B cell (primary cell): ENCODE results near the gene TTYH3.

Source experiments
- EZH2 ChIP-seq: IDR thresholded peaks from 2 replicates; pipeline ENCODE4 v1.6.1; 2012; ENCODE audit warnings: borderline replicate concordance, low read depth, mild to moderate bottlenecking, moderate library complexity, low read length; ENCODE audit not compliant: insufficient read depth, poor library complexity, severe bottlenecking
- TF ChIP-seq, protein P1 (sequence below): fragments of 200-600 bp; IDR thresholded peaks from one replicate; pipeline ENCODE4 v1.8.0; 2022; ENCODE audit warnings: antibody characterized with exemption, mild to moderate bottlenecking

DNA sequence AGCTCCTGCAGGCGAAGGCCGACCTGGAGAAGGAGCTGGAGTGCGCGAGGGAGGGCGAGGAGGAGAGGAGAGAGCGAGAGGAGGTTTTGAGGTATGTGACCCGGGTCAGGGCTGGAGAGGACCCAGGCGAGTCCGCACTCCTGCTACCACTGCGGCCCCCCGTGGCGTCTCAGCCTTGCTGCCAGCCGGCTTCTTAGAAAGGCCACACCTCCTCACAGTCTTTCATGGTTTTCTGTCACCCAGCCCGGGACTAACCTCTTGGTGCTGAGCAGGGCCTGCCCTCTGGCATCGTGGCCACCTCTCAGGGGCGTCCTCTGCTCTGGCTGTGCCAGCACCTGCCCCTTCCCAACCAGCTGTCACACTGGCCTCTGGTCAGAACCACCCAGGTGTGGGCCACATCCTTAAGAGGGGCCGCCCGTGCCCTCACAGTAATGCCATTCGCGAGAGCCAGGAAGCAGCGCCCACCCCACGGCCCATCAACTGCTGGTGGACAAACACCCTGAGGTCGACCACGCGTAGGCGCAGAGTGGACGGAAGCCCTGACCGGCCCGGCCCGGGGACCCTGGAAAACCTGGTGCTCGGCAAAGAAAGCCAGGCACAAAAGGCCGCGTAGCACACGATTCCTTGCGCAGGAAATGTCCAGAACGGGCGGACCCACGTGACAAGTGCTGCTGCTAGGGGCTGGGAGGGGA, 38.6 kb upstream of the TTYH3 start:
- no peak for TF ChIP-seq EZH2
- TF ChIP-seq, protein P1, sequence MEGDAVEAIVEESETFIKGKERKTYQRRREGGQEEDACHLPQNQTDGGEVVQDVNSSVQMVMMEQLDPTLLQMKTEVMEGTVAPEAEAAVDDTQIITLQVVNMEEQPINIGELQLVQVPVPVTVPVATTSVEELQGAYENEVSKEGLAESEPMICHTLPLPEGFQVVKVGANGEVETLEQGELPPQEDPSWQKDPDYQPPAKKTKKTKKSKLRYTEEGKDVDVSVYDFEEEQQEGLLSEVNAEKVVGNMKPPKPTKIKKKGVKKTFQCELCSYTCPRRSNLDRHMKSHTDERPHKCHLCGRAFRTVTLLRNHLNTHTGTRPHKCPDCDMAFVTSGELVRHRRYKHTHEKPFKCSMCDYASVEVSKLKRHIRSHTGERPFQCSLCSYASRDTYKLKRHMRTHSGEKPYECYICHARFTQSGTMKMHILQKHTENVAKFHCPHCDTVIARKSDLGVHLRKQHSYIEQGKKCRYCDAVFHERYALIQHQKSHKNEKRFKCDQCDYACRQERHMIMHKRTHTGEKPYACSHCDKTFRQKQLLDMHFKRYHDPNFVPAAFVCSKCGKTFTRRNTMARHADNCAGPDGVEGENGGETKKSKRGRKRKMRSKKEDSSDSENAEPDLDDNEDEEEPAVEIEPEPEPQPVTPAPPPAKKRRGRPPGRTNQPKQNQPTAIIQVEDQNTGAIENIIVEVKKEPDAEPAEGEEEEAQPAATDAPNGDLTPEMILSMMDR: no peak
